Activated naive CD8-positive, alpha-beta T cell treated with anti-CD3 and anti-CD28 coated beads, Interleukin-2, amount 10 ng/mL, durations not matched to agents 7 days and 5 days (primary cell): ENCODE data around the gene USE1. TPM values are rescaled to one million over a fixed set of nuclear protein-coding genes. Genes with fewer than 3 reads are reported as not detected.

Source experiments
- ATAC-seq: fragments of 150-1000 bp; cut with Tn5 transposase; one replicate; pipeline ENCODE4 v1.10.0; 2021; ENCODE audit warnings: low read depth, moderate library complexity
- POLR2A ChIA-PET: fragments of 350-600 bp; sonication (Branson Sonifier 250); formaldehyde crosslinking; loops from one replicate; lab custom pipeline; 2021; ENCODE audit warnings: antibody characterized with exemption; lab: Charles Lee
- DNase-seq: peaks from one replicate; pipeline ENCODE4 v3.0.0; 2021
- H3K27ac Mint-ChIP-seq: one replicate; pipeline ENCODE4 v1.8.0; 2022; ENCODE audit warnings: mild to moderate bottlenecking, mixed read lengths
- H3K27me3 Mint-ChIP-seq: one replicate; pipeline ENCODE4 v1.8.0; 2022; ENCODE audit warnings: mild to moderate bottlenecking, moderate library complexity, mixed read lengths
- H3K36me3 Mint-ChIP-seq: one replicate; pipeline ENCODE4 v1.8.0; 2021; ENCODE audit warnings: mild to moderate bottlenecking, mixed read lengths
- H3K4me1 Mint-ChIP-seq: one replicate; pipeline ENCODE4 v1.8.0; 2021; ENCODE audit warnings: mixed read lengths
- H3K4me3 Mint-ChIP-seq: one replicate; pipeline ENCODE4 v1.8.0; 2022; ENCODE audit warnings: mild to moderate bottlenecking, moderate library complexity, mixed read lengths
- H3K9me3 Mint-ChIP-seq: one replicate; pipeline ENCODE4 v1.8.0; 2021; ENCODE audit warnings: mixed read lengths
- total RNA-seq, 2 experiments: library from RNA; stranded (reverse); gene quantifications; one replicate each; pipeline ENCODE4 v1.2.3, GENCODE V29; 2021

USE1 gene
- total RNA-seq, result 10 to 100 TPM; 30.1 to 31.8 TPM

GRCh38 chr19:17215127-17215971, at the start of gene USE1:
Gene USE1, plus strand, starts transcription at chr19:17215357. Its CDS starts 49 bp downstream, at chr19:17215406.
- POLR2A ChIA-PET, result interaction anchor here (0.5 to 2.4 kb wide), 14 partner anchors 10 to 555 kb away, joined by 3 to 48 read pairs (median 7); partner anchors contain the start of genes BABAM1, OCEL1 and SMIM7
- H3K27me3 Mint-ChIP-seq, result no peaks in the 10 kb centered on the region
- DNase-seq, result peak; percentile 83
- peak within 1 kb of the TSS; percentile 99 for H3K27ac Mint-ChIP-seq
- peak within 1 kb of the TSS; percentile 90 for H3K4me3 Mint-ChIP-seq
- peak; percentile 95 for ATAC-seq
- H3K9me3 Mint-ChIP-seq, result no peaks in the 10 kb centered on the region
- peaks cover 24% of the 10 kb centered on the region for H3K36me3 Mint-ChIP-seq
- H3K4me1 Mint-ChIP-seq, result peaks cover 13% of the 10 kb centered on the region

GRCh38 chr19:17165715-17166114, 49.4 kb upstream of the USE1 start:
- H3K9me3 Mint-ChIP-seq, result no peaks in the 10 kb centered on the region
- H3K27me3 Mint-ChIP-seq, result no peaks in the 10 kb centered on the region
- POLR2A ChIA-PET, result interaction anchor here (1.5 kb wide), 1 partner anchor 18 kb away, joined by 5 read pairs; no protein-coding TSS in a partner anchor
- H3K4me3 Mint-ChIP-seq, result no peak overlapping the region
- no peak overlapping the region for H3K27ac Mint-ChIP-seq
- ATAC-seq (no peak), DNase-seq (no peak)
- H3K36me3 Mint-ChIP-seq, result peaks cover 62% of the 10 kb centered on the region
- no peaks in the 10 kb centered on the region for H3K4me1 Mint-ChIP-seq

- no peak overlapping the region for H3K27ac Mint-ChIP-seq
- no peaks in the 10 kb centered on the region for H3K9me3 Mint-ChIP-seq
- H3K4me1 Mint-ChIP-seq, result no peaks in the 10 kb centered on the region
- no peak for DNase-seq
- no peak overlapping the region for H3K4me3 Mint-ChIP-seq
- H3K27me3 Mint-ChIP-seq, result no peaks in the 10 kb centered on the region
- POLR2A ChIA-PET, result interaction anchor here (1.1 to 1.2 kb wide), 2 partner anchors 14 to 45 kb away, joined by 4 to 5 read pairs; no protein-coding TSS in a partner anchor
- H3K36me3 Mint-ChIP-seq, result peaks cover 45% of the 10 kb centered on the region
- ATAC-seq, result no peak
These were observed 44.4 kb upstream of the USE1 start for GRCh38 chr19:17170538-17171297.

GRCh38 chr19:17171874-17172273, 43.3 kb upstream of the USE1 start:
- ATAC-seq (no peak), DNase-seq (no peak)
- POLR2A ChIA-PET, result no interaction called here
- Mint-ChIP-seq H3K27ac (no peak overlapping the region), H3K9me3 (no peaks in the 10 kb centered on the region), H3K4me1 (no peaks in the 10 kb centered on the region), H3K4me3 (no peak overlapping the region), H3K36me3 (peaks cover 43% of the 10 kb centered on the region), H3K27me3 (no peaks in the 10 kb centered on the region)

- Mint-ChIP-seq H3K36me3 (peaks cover 43% of the 10 kb centered on the region), H3K27me3 (no peaks in the 10 kb centered on the region), H3K9me3 (no peaks in the 10 kb centered on the region), H3K4me3 (no peak overlapping the region), H3K27ac (no peak overlapping the region), H3K4me1 (no peaks in the 10 kb centered on the region)
- ATAC-seq (no peak), DNase-seq (no peak)
- POLR2A ChIA-PET, result interaction anchor here (1.4 kb wide), 1 partner anchor 12 kb away, joined by 14 read pairs; no protein-coding TSS in a partner anchor
These were observed 42.4 kb upstream of the USE1 start for GRCh38 chr19:17172624-17173345.

GRCh38 chr19:17178291-17178690, 36.9 kb upstream of the USE1 start:
- Mint-ChIP-seq H3K27me3 (no peaks in the 10 kb centered on the region), H3K4me3 (no peak overlapping the region), H3K4me1 (peaks cover 10% of the 10 kb centered on the region), H3K36me3 (peaks cover 21% of the 10 kb centered on the region), H3K9me3 (no peaks in the 10 kb centered on the region), H3K27ac (no peak overlapping the region)
- no peak for DNase-seq
- no peak for ATAC-seq
- POLR2A ChIA-PET, result no interaction called here

GRCh38 chr19:17180997-17181702, 34.0 kb upstream of the USE1 start:
- Mint-ChIP-seq H3K36me3 (peaks cover 26% of the 10 kb centered on the region), H3K9me3 (no peaks in the 10 kb centered on the region), H3K27me3 (no peaks in the 10 kb centered on the region), H3K4me3 (no peak overlapping the region), H3K27ac (peak overlapping the region; percentile 70), H3K4me1 (peaks cover 28% of the 10 kb centered on the region)
- ATAC-seq (no peak), DNase-seq (no peak)
- POLR2A ChIA-PET, result no interaction called here

- H3K27ac Mint-ChIP-seq, result peak overlapping the region; percentile 96
- no peaks in the 10 kb centered on the region for H3K9me3 Mint-ChIP-seq
- peaks cover 28% of the 10 kb centered on the region for H3K4me1 Mint-ChIP-seq
- ATAC-seq (no peak), DNase-seq (peak; percentile 54)
- peak overlapping the region; percentile 83 for H3K4me3 Mint-ChIP-seq
- POLR2A ChIA-PET, result interaction anchor here (0.6 to 3.5 kb wide), 11 partner anchors 15 to 108 kb away, joined by 3 to 36 read pairs (median 6); partner anchors contain the start of genes HAUS8, MYO9B, OCEL1 and USE1
- H3K36me3 Mint-ChIP-seq, result peaks cover 31% of the 10 kb centered on the region
- H3K27me3 Mint-ChIP-seq, result no peaks in the 10 kb centered on the region
These were observed 31.8 kb upstream of the USE1 start for GRCh38 chr19:17183271-17183761.

- peak overlapping the region; percentile 96 for H3K27ac Mint-ChIP-seq
- POLR2A ChIA-PET, result interaction anchor here (0.6 to 3.5 kb wide), 14 partner anchors 13 to 109 kb away, joined by 3 to 36 read pairs (median 5); partner anchors contain the start of genes HAUS8, MYO9B, OCEL1 and USE1
- ATAC-seq, result peak; percentile 71
These were observed 31.3 kb upstream of the USE1 start for GRCh38 chr19:17183858-17184321.

GRCh38 chr19:17184371-17184841, 30.8 kb upstream of the USE1 start:
- Mint-ChIP-seq H3K9me3 (no peaks in the 10 kb centered on the region), H3K4me3 (peak overlapping the region; percentile 83), H3K36me3 (peaks cover 33% of the 10 kb centered on the region), H3K27me3 (no peaks in the 10 kb centered on the region), H3K27ac (peak overlapping the region; percentile 96), H3K4me1 (peaks cover 28% of the 10 kb centered on the region)
- ATAC-seq, result peak; percentile 92
- POLR2A ChIA-PET, result interaction anchor here (0.7 to 3.5 kb wide), 14 partner anchors 11 to 109 kb away, joined by 3 to 36 read pairs (median 6); partner anchors contain the start of genes HAUS8, MYO9B, OCEL1 and USE1
- peak; percentile 71 for DNase-seq

More at GRCh38 chr19:17183858-17184321, 31.3 kb upstream of the USE1 start:
- DNase-seq, result peak; percentile 60
- peaks cover 28% of the 10 kb centered on the region for H3K4me1 Mint-ChIP-seq
- no peaks in the 10 kb centered on the region for H3K9me3 Mint-ChIP-seq
- peak overlapping the region; percentile 83 for H3K4me3 Mint-ChIP-seq
- H3K27me3 Mint-ChIP-seq, result no peaks in the 10 kb centered on the region
- H3K36me3 Mint-ChIP-seq, result peaks cover 33% of the 10 kb centered on the region

- H3K9me3 Mint-ChIP-seq, result no peaks in the 10 kb centered on the region
- POLR2A ChIA-PET, result interaction anchor here (0.7 to 3.5 kb wide), 4 partner anchors 12 to 110 kb away, joined by 4 to 36 read pairs (median 21); partner anchors contain the start of genes HAUS8, MYO9B and USE1
- H3K36me3 Mint-ChIP-seq, result peaks cover 33% of the 10 kb centered on the region
- no peak for DNase-seq
- H3K27me3 Mint-ChIP-seq, result no peaks in the 10 kb centered on the region
- peaks cover 28% of the 10 kb centered on the region for H3K4me1 Mint-ChIP-seq
- no peak for ATAC-seq
- H3K27ac Mint-ChIP-seq, result peak overlapping the region; percentile 96
- peak overlapping the region; percentile 83 for H3K4me3 Mint-ChIP-seq
These were observed 29.6 kb upstream of the USE1 start for GRCh38 chr19:17185590-17185989.
